ENCODE results near the gene ERFL. TPM values are rescaled to one million over a fixed set of nuclear protein-coding genes. Genes with fewer than 3 reads are reported as not detected.

ERFL gene
- total RNA-seq, 4 donors from 2014 or later = 0.32 to 0.42 (median 0.33) TPM; not detected in 1

DNA sequence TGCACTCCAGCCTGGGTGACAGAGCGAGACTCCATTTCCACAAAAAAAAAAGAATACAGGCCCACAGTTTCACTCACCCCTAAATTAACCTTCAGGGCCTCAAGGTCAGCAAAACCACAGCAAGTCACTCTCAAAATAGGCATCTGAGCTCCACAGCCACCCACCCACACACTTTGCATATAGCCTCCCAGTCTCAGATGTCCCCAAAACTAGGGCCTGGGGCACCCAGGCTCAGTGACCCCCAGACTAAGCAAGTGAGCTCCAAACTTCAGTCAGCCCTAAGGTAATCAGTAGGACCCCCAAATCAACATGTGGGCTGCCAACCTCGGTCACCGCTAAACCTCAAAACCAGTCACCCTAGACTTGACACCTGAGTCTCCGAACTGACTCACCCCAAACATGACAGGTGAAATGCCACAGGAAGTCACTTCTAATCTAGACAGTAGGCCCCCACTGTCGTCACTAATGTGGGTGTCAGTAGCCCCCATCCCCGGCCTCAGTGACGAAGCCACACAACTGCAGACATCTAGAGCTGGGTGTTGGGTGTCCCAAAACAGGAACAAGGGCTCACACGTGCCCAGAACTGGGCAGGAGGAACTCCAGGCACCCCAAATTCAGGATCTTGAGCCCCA, 17.0 kb upstream of the ERFL start:
- peaks cover 11% of the 10 kb centered on the region in 4 donors for H3K4me1 ChIP-seq
- no peak for DNase-seq (ENCODE audit: extremely low spot score)
- no peaks in the 10 kb centered on the region for H3K9me3 ChIP-seq
- H3K4me3 ChIP-seq = no peak overlapping the region
- 80% methylated on average over 8 of the region's 8 CpGs for WGBS
- TF ChIP-seq EP300 (IDR thresholded peaks at IDR 0.05) = no peak
- no peak for TF ChIP-seq POLR2AphosphoS5 (IDR thresholded peaks at IDR 0.05)
- TF ChIP-seq POLR2A (IDR thresholded peaks at IDR 0.05; ENCODE audit: low read depth) = no peak
- TF ChIP-seq, protein P1, sequence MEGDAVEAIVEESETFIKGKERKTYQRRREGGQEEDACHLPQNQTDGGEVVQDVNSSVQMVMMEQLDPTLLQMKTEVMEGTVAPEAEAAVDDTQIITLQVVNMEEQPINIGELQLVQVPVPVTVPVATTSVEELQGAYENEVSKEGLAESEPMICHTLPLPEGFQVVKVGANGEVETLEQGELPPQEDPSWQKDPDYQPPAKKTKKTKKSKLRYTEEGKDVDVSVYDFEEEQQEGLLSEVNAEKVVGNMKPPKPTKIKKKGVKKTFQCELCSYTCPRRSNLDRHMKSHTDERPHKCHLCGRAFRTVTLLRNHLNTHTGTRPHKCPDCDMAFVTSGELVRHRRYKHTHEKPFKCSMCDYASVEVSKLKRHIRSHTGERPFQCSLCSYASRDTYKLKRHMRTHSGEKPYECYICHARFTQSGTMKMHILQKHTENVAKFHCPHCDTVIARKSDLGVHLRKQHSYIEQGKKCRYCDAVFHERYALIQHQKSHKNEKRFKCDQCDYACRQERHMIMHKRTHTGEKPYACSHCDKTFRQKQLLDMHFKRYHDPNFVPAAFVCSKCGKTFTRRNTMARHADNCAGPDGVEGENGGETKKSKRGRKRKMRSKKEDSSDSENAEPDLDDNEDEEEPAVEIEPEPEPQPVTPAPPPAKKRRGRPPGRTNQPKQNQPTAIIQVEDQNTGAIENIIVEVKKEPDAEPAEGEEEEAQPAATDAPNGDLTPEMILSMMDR (IDR thresholded peaks at IDR 0.05) = no peak
- H3K27me3 ChIP-seq = peaks cover 3 to 64% (median 24%) of the 10 kb centered on the region in 4 donors
- intact Hi-C loops (cut with DNase I) = no loop called here
- H3K27ac ChIP-seq (replicated peaks in 1 of 4) = no peak overlapping the region
- no peaks in the 10 kb centered on the region for H3K36me3 ChIP-seq

DNA sequence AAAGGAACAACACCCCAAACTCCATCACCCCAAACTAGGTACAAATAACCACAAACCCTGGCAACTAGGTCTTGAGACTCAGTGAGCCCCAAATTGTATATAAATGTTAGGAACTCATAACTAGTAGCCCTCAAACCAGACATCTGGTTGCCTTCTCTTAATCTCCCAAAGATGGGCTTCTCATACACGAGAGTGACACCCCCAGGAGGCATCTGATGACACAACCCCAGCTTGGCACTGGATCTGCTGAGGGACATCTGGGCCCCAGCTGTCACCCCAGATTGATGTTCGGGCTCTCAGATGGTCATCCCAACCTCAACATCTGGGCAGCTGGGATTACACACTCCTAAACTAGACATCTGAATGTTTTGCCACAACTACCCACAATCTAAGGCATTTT, 16.1 kb upstream of the ERFL start:
- H3K36me3 ChIP-seq = no peaks in the 10 kb centered on the region
- intact Hi-C loops (cut with DNase I) = no loop called here
- TF ChIP-seq POLR2AphosphoS5 (IDR thresholded peaks at IDR 0.05) = no peak
- no peak for TF ChIP-seq POLR2A (IDR thresholded peaks at IDR 0.05; ENCODE audit: low read depth)
- TF ChIP-seq, protein P1 (IDR thresholded peaks at IDR 0.05) = no peak
- TF ChIP-seq EP300 (IDR thresholded peaks at IDR 0.05) = no peak
- no peaks in the 10 kb centered on the region for H3K9me3 ChIP-seq
- peaks cover 3 to 73% (median 32%) of the 10 kb centered on the region in 4 donors for H3K27me3 ChIP-seq
- peaks cover 16 to 18% (median 17%) of the 10 kb centered on the region in 4 donors for H3K4me1 ChIP-seq
- 81% methylated on average over 2 of the region's 2 CpGs for WGBS
- H3K4me3 ChIP-seq = no peak overlapping the region
- no peak overlapping the region for H3K27ac ChIP-seq (replicated peaks in 1 of 4)
- DNase-seq (ENCODE audit: extremely low spot score) = no peak

DNA sequence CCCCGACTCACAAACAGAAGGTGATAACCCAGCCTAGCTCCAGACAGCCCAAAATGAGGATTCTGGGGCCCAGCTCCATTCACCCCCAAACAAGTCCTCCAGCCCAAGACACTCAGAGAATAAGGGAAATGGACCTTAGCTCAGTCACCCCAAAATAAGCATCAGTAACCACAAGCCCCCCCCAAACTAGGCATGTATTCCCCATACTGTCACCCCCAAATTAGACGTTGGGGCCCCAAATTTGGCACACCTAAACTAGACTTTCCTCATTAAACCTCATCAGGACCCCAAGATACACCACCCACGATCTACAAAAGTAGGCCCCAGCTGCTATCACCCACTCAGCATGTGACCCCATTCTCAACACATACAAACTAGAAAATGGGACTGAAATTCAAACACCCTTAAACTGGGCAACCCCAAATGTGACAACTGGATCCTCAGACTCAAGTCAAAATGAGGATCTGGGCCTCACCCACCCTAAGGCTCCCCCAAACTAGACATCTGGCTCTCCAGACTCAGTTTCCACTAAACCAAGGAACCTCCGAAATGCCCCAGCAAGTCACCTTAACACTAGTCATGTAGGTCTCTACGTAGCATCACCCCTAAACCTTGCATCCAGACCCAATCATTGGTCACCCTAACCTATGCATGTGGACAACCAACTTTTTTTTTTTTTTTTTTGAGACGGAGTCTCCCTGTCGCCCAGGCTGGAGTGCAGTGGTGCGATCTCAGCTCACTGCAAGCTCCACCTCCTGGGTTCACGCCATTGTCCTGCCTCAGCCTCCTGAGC, 13.4 kb upstream of the ERFL start:
- H3K27me3 ChIP-seq = peaks cover 3 to 96% (median 36%) of the 10 kb centered on the region in 4 donors
- intact Hi-C loops (cut with DNase I) = no loop called here
- H3K36me3 ChIP-seq = no peaks in the 10 kb centered on the region
- peaks cover 16 to 18% (median 17%) of the 10 kb centered on the region in 4 donors for H3K4me1 ChIP-seq
- TF ChIP-seq, protein P1 (IDR thresholded peaks at IDR 0.05) = no peak
- no peak for TF ChIP-seq POLR2AphosphoS5 (IDR thresholded peaks at IDR 0.05)
- no peak for TF ChIP-seq POLR2A (IDR thresholded peaks at IDR 0.05; ENCODE audit: low read depth)
- no peak for TF ChIP-seq EP300 (IDR thresholded peaks at IDR 0.05)
- no peak for DNase-seq (ENCODE audit: extremely low spot score)
- H3K27ac ChIP-seq (replicated peaks in 1 of 4) = no peak overlapping the region
- 90% methylated on average over 9 of the region's 9 CpGs for WGBS
- peak overlapping the region in 1 of 4 donors; percentile 43 for H3K4me3 ChIP-seq
- H3K9me3 ChIP-seq = no peaks in the 10 kb centered on the region

DNA sequence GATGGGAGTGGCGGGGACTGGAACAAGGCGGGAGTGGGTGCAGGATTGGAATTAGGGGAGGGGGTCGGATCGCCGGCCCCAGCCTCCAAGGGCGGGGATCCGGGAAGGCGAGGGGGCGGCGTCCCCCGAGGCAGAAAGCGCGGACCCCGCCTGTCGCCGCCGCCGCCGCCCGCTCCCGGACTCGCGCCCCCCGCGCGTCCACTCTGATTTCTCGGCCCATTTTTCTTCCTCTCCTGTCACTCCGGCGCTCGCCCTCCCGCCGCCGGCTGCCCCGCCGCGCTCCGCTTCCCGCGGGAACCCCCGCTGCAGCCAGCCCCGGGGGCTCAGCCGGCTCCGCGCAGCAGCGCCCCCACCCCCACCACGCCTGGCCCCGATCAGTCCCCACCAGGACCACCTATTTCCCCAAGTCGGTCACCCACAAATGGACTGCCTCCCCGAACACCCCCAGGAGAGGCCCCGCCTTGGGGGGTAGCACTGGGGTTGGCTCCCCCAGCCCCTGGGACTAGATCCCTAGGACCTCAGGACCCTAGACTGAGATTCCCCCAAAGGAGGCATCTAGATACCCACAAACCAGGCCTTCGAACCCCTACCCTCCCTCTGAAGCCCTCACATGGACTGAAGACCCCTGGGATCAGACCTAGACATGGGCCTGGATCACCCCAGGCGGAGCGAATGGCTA, 12.6 kb upstream of the ERFL start:
- Histone ChIP-seq H3K4me3 (peak overlapping the region; percentile 43 to 50 (median 46)), H3K27me3 (peaks cover 3 to 97% (median 40%) of the 10 kb centered on the region in 4 donors), H3K36me3 (no peaks in the 10 kb centered on the region), H3K4me1 (peaks cover 17 to 22% (median 20%) of the 10 kb centered on the region in 4 donors), H3K27ac (replicated peaks in 1 of 4) (no peak overlapping the region), H3K9me3 (no peaks in the 10 kb centered on the region)
- WGBS = 2% methylated on average over 14 of the region's 53 CpGs
- TF ChIP-seq POLR2AphosphoS5 (IDR thresholded peaks at IDR 0.05) = no peak
- no peak for TF ChIP-seq EP300 (IDR thresholded peaks at IDR 0.05)
- TF ChIP-seq, protein P1 (IDR thresholded peaks at IDR 0.05) = no peak
- no peak for TF ChIP-seq POLR2A (IDR thresholded peaks at IDR 0.05; ENCODE audit: low read depth)
- intact Hi-C loops (cut with DNase I) = no loop called here
- no peak for DNase-seq (ENCODE audit: extremely low spot score)

Data from esophagus muscularis mucosa (tissue), 4 donors.